A673 (cell line): ENCODE results near the gene DLX1. TPM values are rescaled to one million over a fixed set of nuclear protein-coding genes. Genes with fewer than 3 reads are reported as not detected.

Source experiments
- BruUV-seq: library from RNA; stranded (reverse); fragments of 400-500 nt; replicated peaks from 2 replicates; lab custom pipeline; 2021; lab: Mats Ljungman, UMichigan
- CTCF ChIA-PET: fragments of 300-600 bp; sonication (Branson Sonifier 250); formaldehyde crosslinking; loops from one replicate; lab custom pipeline; 2022; ENCODE audit warnings: antibody characterized with exemption; lab: Charles Lee
- POLR2A ChIA-PET: fragments of 300-600 bp; sonication (Branson Sonifier 250); formaldehyde crosslinking; loops from one replicate; lab custom pipeline; 2022; ENCODE audit warnings: antibody characterized with exemption; ENCODE audit not compliant: low non-redundant PET; lab: Charles Lee
- DNase-seq: peaks from one replicate; pipeline ENCODE4 v3.0.0-alpha.2; 2015; ENCODE audit warnings: low spot score
- H3K27ac ChIP-seq: fragments of 200-600 bp; sonication (generic); 2 replicates; pipeline ENCODE4 v1.5.1; 2016; ENCODE audit warnings: mixed run types, low read depth, mild to moderate bottlenecking, mixed read lengths, antibody characterized with exemption, low read length; ENCODE audit not compliant: poor library complexity, severe bottlenecking
- H3K27me3 ChIP-seq: fragments of 200-600 bp; sonication (generic); replicated peaks from 2 replicates; pipeline ENCODE4 v1.6.1; 2017; ENCODE audit warnings: mixed run types, low read depth, mild to moderate bottlenecking, mixed read lengths, antibody characterized with exemption, low read length; ENCODE audit not compliant: insufficient read depth, poor library complexity
- H3K36me3 ChIP-seq: fragments of 200-600 bp; sonication (generic); 2 replicates; pipeline ENCODE4 v1.6.1; 2016; ENCODE audit warnings: mixed run types, mild to moderate bottlenecking, mixed read lengths, antibody characterized with exemption, low read length; ENCODE audit not compliant: insufficient read depth, poor library complexity, severe bottlenecking
- H3K4me1 ChIP-seq: fragments of 200-600 bp; sonication (generic); 2 replicates; pipeline ENCODE4 v1.6.1; 2017; ENCODE audit warnings: mixed run types, mild to moderate bottlenecking, mixed read lengths, antibody characterized with exemption, low read length; ENCODE audit not compliant: insufficient read depth, poor library complexity, severe bottlenecking
- H3K4me3 ChIP-seq: fragments of 200-600 bp; sonication (generic); 2 replicates; pipeline ENCODE4 v1.5.1; 2016; ENCODE audit warnings: low read depth, mixed run types, mild to moderate bottlenecking, mixed read lengths, low read length; ENCODE audit not compliant: poor library complexity, severe bottlenecking
- H3K9me3 ChIP-seq: fragments of 200-600 bp; sonication (generic); 2 replicates; pipeline ENCODE4 v1.6.1; 2016; ENCODE audit warnings: mixed run types, low read depth, mild to moderate bottlenecking, mixed read lengths, antibody characterized with exemption, low read length; ENCODE audit not compliant: poor library complexity, severe bottlenecking
- EZH2 ChIP-seq: fragments of 200-600 bp; sonication (generic); IDR thresholded peaks from 2 replicates; pipeline ENCODE4 v1.6.1; 2017; ENCODE audit warnings: borderline replicate concordance, low read depth, mild to moderate bottlenecking, mixed read lengths, antibody characterized with exemption, low read length; ENCODE audit not compliant: poor library complexity, severe bottlenecking
- intact Hi-C: fragments of 100-400 bp; cut with micrococcal nuclease; formaldehyde crosslinking; loops from one replicate; pipeline ENCODE4 v1.10.0; 2022; ENCODE audit not compliant: unreplicated experiment
- total RNA-seq: library from RNA; stranded (reverse); gene quantifications from 2 replicates; pipeline ENCODE4 v1.2.3, GENCODE V29; 2021
- TF ChIP-seq, protein P1 (sequence below): fragments of 300-800, 200-600 bp; sonication (generic); conservative IDR thresholded peaks from 2 replicates; pipeline ENCODE4 v1.5.1; 2017; ENCODE audit warnings: low read depth, mild to moderate bottlenecking, antibody characterized with exemption, low read length, moderate library complexity, mixed read lengths

The DLX1 gene
- total RNA-seq, 1 experiment from 2014 or later: 33.2 TPM

DNA sequence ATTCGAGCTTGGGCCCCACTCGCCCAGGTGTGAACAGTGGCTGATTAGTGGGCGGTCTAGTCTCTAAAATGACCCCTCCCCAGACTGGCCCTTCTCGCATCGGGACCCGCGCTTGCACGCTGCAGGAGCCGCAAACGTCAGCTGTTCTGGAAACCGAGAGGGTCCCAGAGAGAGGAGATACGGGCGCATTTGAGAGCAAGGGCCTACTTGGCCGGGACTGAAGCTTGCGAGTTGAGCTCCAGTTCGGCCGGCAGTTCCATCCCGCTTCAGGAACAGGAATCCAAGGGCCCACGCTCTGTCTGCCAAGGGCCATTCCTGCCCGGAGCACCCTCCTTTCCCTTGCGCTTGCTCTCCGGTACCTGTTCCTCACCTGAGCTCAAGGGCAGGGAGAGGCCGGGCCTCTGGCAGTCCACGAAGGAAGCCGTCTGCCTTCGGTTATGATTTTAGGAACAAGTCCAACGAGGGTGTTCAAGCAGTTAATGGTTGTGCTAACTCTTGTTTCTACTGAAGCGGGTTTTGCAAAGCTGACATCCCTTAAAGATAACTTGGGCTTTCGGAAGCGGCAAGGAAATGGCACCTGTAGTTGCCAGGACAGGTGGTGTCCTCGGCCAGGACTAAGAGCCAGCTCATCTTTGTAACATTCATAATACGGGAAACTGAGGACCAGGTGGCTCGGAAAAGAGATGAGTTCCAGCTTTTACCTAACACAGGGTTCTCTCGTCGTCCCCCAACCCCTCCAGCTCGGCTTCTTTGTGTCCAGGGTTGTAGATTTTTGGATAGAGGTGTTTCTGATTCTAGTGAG, 3.9 kb upstream of the DLX1 start:
- H3K4me1 ChIP-seq: peaks cover 15% of the 10 kb centered on the region
- POLR2A ChIA-PET: no interaction called here
- TF ChIP-seq, protein P1, sequence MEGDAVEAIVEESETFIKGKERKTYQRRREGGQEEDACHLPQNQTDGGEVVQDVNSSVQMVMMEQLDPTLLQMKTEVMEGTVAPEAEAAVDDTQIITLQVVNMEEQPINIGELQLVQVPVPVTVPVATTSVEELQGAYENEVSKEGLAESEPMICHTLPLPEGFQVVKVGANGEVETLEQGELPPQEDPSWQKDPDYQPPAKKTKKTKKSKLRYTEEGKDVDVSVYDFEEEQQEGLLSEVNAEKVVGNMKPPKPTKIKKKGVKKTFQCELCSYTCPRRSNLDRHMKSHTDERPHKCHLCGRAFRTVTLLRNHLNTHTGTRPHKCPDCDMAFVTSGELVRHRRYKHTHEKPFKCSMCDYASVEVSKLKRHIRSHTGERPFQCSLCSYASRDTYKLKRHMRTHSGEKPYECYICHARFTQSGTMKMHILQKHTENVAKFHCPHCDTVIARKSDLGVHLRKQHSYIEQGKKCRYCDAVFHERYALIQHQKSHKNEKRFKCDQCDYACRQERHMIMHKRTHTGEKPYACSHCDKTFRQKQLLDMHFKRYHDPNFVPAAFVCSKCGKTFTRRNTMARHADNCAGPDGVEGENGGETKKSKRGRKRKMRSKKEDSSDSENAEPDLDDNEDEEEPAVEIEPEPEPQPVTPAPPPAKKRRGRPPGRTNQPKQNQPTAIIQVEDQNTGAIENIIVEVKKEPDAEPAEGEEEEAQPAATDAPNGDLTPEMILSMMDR: no peak
- TF ChIP-seq EZH2: no peak
- CTCF ChIA-PET: no interaction called here
- H3K27ac ChIP-seq: no peak overlapping the region
- DNase-seq: no peak
- intact Hi-C loops: no loop called here
- no peaks in the 10 kb centered on the region for H3K36me3 ChIP-seq
- no peak overlapping the region for H3K4me3 ChIP-seq
- H3K27me3 ChIP-seq: no peaks in the 10 kb centered on the region
- no TSS peak for BruUV-seq
- no peaks in the 10 kb centered on the region for H3K9me3 ChIP-seq

DNA sequence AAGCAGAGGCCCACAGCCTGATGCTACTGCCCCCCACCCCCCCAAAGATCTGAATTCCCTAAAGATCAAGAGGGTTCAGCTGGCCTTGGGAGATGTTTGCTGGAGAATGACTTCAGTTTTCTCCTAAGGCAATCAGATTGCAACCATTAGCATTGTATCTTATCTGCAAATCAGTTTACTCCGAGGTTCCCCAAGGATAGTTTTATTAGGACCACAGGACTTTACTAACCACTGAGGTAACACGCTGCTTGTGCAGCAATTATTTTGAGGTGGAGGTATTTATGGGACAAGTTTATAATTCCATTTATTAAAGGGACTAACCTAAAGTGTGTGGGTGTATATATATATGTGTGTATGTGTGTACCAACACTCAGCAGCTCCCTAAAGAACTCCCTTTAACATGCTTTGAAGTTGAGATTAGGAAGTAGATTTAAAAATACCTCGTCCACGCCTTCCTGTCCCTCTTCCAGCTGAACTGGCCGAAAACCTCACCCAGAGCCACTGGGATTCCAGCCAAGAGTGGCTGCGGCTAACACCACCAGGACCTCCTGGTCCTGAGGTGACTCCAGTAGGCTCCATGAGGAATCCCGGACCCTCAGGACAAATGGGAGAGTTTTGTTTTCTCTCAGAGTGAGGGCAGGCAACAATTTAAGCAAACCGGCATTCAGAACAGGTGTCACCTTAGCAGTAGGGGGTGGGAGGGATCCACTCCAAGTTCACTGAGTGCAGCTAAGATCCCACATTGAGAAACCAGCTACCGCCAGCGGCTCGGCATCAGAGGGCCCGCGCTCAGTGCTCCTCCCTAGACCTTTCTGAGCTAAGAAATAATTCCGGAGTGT, 3.0 kb upstream of the DLX1 start:
- ChIA-PET CTCF (no interaction called here), POLR2A (interaction anchor here (0.6 kb wide), 1 partner anchor 16 kb away, joined by 3 read pairs; no protein-coding TSS in a partner anchor)
- DNase-seq: no peak

More for the DNA sequence above, 3.0 kb upstream of the DLX1 start:
- no TSS peak for BruUV-seq
- Histone ChIP-seq H3K4me3 (no peak overlapping the region), H3K27ac (no peak overlapping the region), H3K36me3 (no peaks in the 10 kb centered on the region), H3K27me3 (no peaks in the 10 kb centered on the region), H3K4me1 (peaks cover 22% of the 10 kb centered on the region), H3K9me3 (no peaks in the 10 kb centered on the region)
- intact Hi-C loops: no loop called here
- TF ChIP-seq, protein P1: no peak
- TF ChIP-seq EZH2: no peak
